Aorta (tissue), 5 donors: ENCODE results near the gene XYLT2. TPM values are rescaled to one million over a fixed set of nuclear protein-coding genes. Genes with fewer than 3 reads are reported as not detected.

ENCODE experiments used
- ATAC-seq: fragments of 200-7000 bp; cut with Tn5 transposase; one replicate; pipeline ENCODE4 v1.9.1; 2022; ENCODE audit warnings: moderate library complexity; ENCODE audit not compliant: low FRiP score
- DNase-seq, 2 donors: peaks; one replicate each; pipeline ENCODE4 v3.0.0-alpha.2; 2020
- H3K27ac ChIP-seq, 2 donors: one replicate each; pipeline ENCODE4 v1.5.1; 2013; ENCODE audit warnings: low read length in 2 of 2, mild to moderate bottlenecking in 2 of 2, moderate library complexity in 2 of 2, control low read depth in 1 of 2, inconsistent platforms in 1 of 2, low read depth in 1 of 2
- H3K27me3 ChIP-seq, 2 donors: one replicate each; pipeline ENCODE4 v1.6.1; 2013; ENCODE audit warnings: control low read depth in 1 of 2, low read length in 1 of 2, mild to moderate bottlenecking in 1 of 2, moderate library complexity in 1 of 2; ENCODE audit not compliant: insufficient read depth in 2 of 2, control insufficient read depth in 1 of 2
- H3K36me3 ChIP-seq, 2 donors: one replicate each; pipeline ENCODE4 v1.6.1; 2013; ENCODE audit warnings: control low read depth in 1 of 2, low read length in 1 of 2, mild to moderate bottlenecking in 1 of 2; ENCODE audit not compliant: insufficient read depth in 2 of 2, control insufficient read depth in 1 of 2
- H3K4me1 ChIP-seq, 2 donors: one replicate each; pipeline ENCODE4 v1.6.1; 2013; ENCODE audit warnings: low read length in 2 of 2, control low read depth in 1 of 2, mild to moderate bottlenecking in 1 of 2, moderate library complexity in 1 of 2; ENCODE audit not compliant: insufficient read depth in 2 of 2, control insufficient read depth in 1 of 2
- H3K4me3 ChIP-seq, 2 donors: one replicate each; pipeline ENCODE4 v1.5.1; 2013; ENCODE audit warnings: low read length in 2 of 2, control low read depth in 1 of 2, mild to moderate bottlenecking in 1 of 2
- H3K9me3 ChIP-seq: one replicate; pipeline ENCODE4 v1.6.1; 2013; ENCODE audit warnings: mild to moderate bottlenecking, low read length; ENCODE audit not compliant: control insufficient read depth
- WGBS, 2 donors: extraction: QIAGEN DNeasy Blood & Tissue Kit; methylation state at CpG; one replicate each; pipeline ENCODE4 v1.1.7; 2013; 5-methylcytosine and 5-hydroxymethylcytosine counted together
- intact Hi-C, 2 donors: fragments of 100-400 bp; cut with DNase I; formaldehyde crosslinking; loops; one replicate each; pipeline versions ENCODE4 v1.14.2 to v1.15.0; 2022
- polyA plus RNA-seq, 2 donors: library from polyadenylated mRNA; stranded (reverse); fragments of 200-250 nt; gene quantifications; one replicate each; pipeline ENCODE4 v1.2.3, GENCODE V29; 2013
- total RNA-seq, 2 donors: library from RNA; stranded (reverse); fragmentation: NEBNext Ultra II Directional; extraction: Animal tissue kit (Norgen Biotek cat#: 25700); gene quantifications; one replicate each; pipeline ENCODE4 v1.2.1, GENCODE V29; 2021
- donor health status: healthy with polysubstance abuse.
- donor health status: Bipolar disorder and iron deficiency.
- donor health status: DM: no; HTN: no; CAD: no.
- donor health status: DM: no; HTN: no; CAD: no.
- donor health status: DM: yes; HTN: yes; CAD: no.

The XYLT2 gene
- total and polyA plus RNA-seq, 4 donors: 4.0 to 22.2 (median 17.8) TPM

- WGBS, 2 donors: 22% methylated on average over 14 of the region's 14 CpGs
- peak in 1 of 2 donors; percentile 51 for DNase-seq
- Histone ChIP-seq H3K27me3 (no peaks in the 10 kb centered on the region), H3K4me1 (no peaks in the 10 kb centered on the region), H3K9me3 (no peaks in the 10 kb centered on the region), H3K4me3 (peak overlapping the region; percentile 14 to 73), H3K27ac (no peak overlapping the region), H3K36me3 (peaks cover 0 to 7% of the 10 kb centered on the region in 2 donors)
- no peak for ATAC-seq
- intact Hi-C loops: no loop called here
Observed at GRCh38 chr17:50372222-50372757, 26.4 kb downstream of the XYLT2 start.

GRCh38 chr17:50372758-50373556 is 27.0 kb downstream of the XYLT2 start, which contains the start of the genes EME1 and MRPL27:
Gene EME1, plus strand, starts transcription at chr17:50373229. Its CDS starts 1,980 bp downstream, at chr17:50375209.
Gene MRPL27, minus strand, starts transcription at chr17:50373184. Its CDS starts 14 bp downstream, at chr17:50373170.
- no peaks in the 10 kb centered on the region for H3K27me3 ChIP-seq
- H3K4me3 ChIP-seq: peak within 1 kb of the TSS; percentile 14 to 73
- H3K9me3 ChIP-seq: no peaks in the 10 kb centered on the region
- 1% methylated on average over 42 of the region's 42 CpGs for WGBS, 2 donors
- H3K36me3 ChIP-seq: peaks cover 0 to 7% of the 10 kb centered on the region in 2 donors
- peak; percentile 94 for ATAC-seq
- H3K27ac ChIP-seq: peak within 1 kb of the TSS in 1 of 2 donors; percentile 82
- peak; percentile 91 to 95 for DNase-seq
- H3K4me1 ChIP-seq: no peaks in the 10 kb centered on the region
- intact Hi-C loops: no loop called here

GRCh38 chr17:50373705-50374104 is 27.8 kb downstream of the XYLT2 start:
- Histone ChIP-seq H3K27me3 (no peaks in the 10 kb centered on the region), H3K4me3 (no peak overlapping the region), H3K27ac (no peak overlapping the region), H3K36me3 (peaks cover 0 to 7% of the 10 kb centered on the region in 2 donors), H3K9me3 (no peaks in the 10 kb centered on the region), H3K4me1 (no peaks in the 10 kb centered on the region)
- ATAC-seq: no peak
- intact Hi-C loops: no loop called here
- 80 to 81% methylated on average over 2 of the region's 2 CpGs for WGBS, 2 donors
- DNase-seq: no peak

GRCh38 chr17:50375858-50376538 is 30.1 kb downstream of the XYLT2 start:
- 78 to 83% methylated on average over 5 of the region's 5 CpGs for WGBS, 2 donors
- Histone ChIP-seq H3K9me3 (no peaks in the 10 kb centered on the region), H3K27ac (no peak overlapping the region), H3K36me3 (no peaks in the 10 kb centered on the region), H3K4me1 (no peaks in the 10 kb centered on the region), H3K4me3 (no peak overlapping the region), H3K27me3 (no peaks in the 10 kb centered on the region)
- DNase-seq (no peak), ATAC-seq (no peak)
- intact Hi-C loops: no loop called here

- Histone ChIP-seq H3K36me3 (peaks cover 8 to 10% of the 10 kb centered on the region in 2 donors), H3K9me3 (no peaks in the 10 kb centered on the region), H3K27me3 (no peaks in the 10 kb centered on the region), H3K4me1 (no peaks in the 10 kb centered on the region), H3K27ac (no peak overlapping the region), H3K4me3 (no peak overlapping the region)
- 88 to 92% methylated on average over 6 of the region's 6 CpGs for WGBS, 2 donors
- intact Hi-C loops: no loop called here
- peak in 1 of 2 donors; percentile 41 for DNase-seq
- ATAC-seq: no peak
Observed at GRCh38 chr17:50379351-50380132, 33.6 kb downstream of the XYLT2 start.

GRCh38 chr17:50380369-50381259 is 34.7 kb downstream of the XYLT2 start:
- Histone ChIP-seq H3K27ac (no peak overlapping the region), H3K9me3 (no peaks in the 10 kb centered on the region), H3K36me3 (peaks cover 13 to 14% of the 10 kb centered on the region in 2 donors), H3K4me3 (no peak overlapping the region), H3K4me1 (no peaks in the 10 kb centered on the region), H3K27me3 (no peaks in the 10 kb centered on the region)
- 84 to 87% methylated on average over 13 of the region's 13 CpGs for WGBS, 2 donors
- intact Hi-C loops: no loop called here
- peak in 1 of 2 donors; percentile 68 for DNase-seq
- no peak for ATAC-seq

GRCh38 chr17:50381260-50381815 is 35.4 kb downstream of the XYLT2 start:
- WGBS, 2 donors: 84 to 89% methylated on average over 7 of the region's 7 CpGs
- Histone ChIP-seq H3K27ac (no peak overlapping the region), H3K9me3 (no peaks in the 10 kb centered on the region), H3K4me3 (no peak overlapping the region), H3K4me1 (no peaks in the 10 kb centered on the region), H3K27me3 (no peaks in the 10 kb centered on the region), H3K36me3 (peaks cover 13 to 14% of the 10 kb centered on the region in 2 donors)
- DNase-seq (no peak), ATAC-seq (no peak)
- intact Hi-C loops: no loop called here
